Fibroblast of lung (primary cell): ENCODE data around the gene IL25. TPM values are rescaled to one million over a fixed set of nuclear protein-coding genes. Genes with fewer than 3 reads are reported as not detected.
"Not testable (repeated sequence)": the region's sequence is repeated elsewhere in the genome, so short reads cannot be mapped to it uniquely, and the experiment has no call there.

Source experiments
- DNase-seq, 2 donors: peaks; one replicate each; pipeline versions ENCODE4 v3.0.0 to v3.0.0-alpha.2; 2010; ENCODE audit warnings: low read depth in 2 of 2
- H2AFZ ChIP-seq: 2 replicates; pipeline ENCODE4 v1.5.1; 2012; ENCODE audit warnings: low read length, control low read depth, inconsistent platforms
- H3K27ac ChIP-seq: 2 replicates; pipeline ENCODE4 v1.5.1; 2011; ENCODE audit warnings: low read length, control low read depth; ENCODE audit not compliant: insufficient read depth
- H3K27me3 ChIP-seq: 2 replicates; pipeline ENCODE4 v1.5.1; 2011; ENCODE audit warnings: mild to moderate bottlenecking, low read length; ENCODE audit not compliant: control insufficient read depth, insufficient read depth
- H3K36me3 ChIP-seq: 2 replicates; pipeline ENCODE4 v1.5.1; 2011; ENCODE audit warnings: low read length; ENCODE audit not compliant: control insufficient read depth, insufficient read depth
- H3K4me1 ChIP-seq: 2 replicates; pipeline ENCODE4 v1.5.1; 2011; ENCODE audit warnings: low read length; ENCODE audit not compliant: control insufficient read depth, insufficient read depth; ENCODE audit errors: extremely low read depth
- H3K4me2 ChIP-seq: 2 replicates; pipeline ENCODE4 v1.5.1; 2011; ENCODE audit warnings: low read length, control low read depth; ENCODE audit not compliant: insufficient read depth; ENCODE audit errors: extremely low read depth
- H3K4me3 ChIP-seq, 4 experiments: fragments of 200-600 bp in 1 of 4; sonication (generic) in 1 of 4; replicated peaks in 1 of 4; 2 replicates each; pipeline ENCODE4 v1.5.1; 2011 to 2016; ENCODE audit warnings: low read length in 4 of 4, low read depth in 3 of 4, mild to moderate bottlenecking in 3 of 4, control low read depth in 2 of 4, inconsistent platforms in 1 of 4, mixed read lengths in 1 of 4; ENCODE audit not compliant: insufficient read depth in 1 of 4; ENCODE audit errors: control extremely low read depth in 1 of 4
- H3K79me2 ChIP-seq: 2 replicates; pipeline ENCODE4 v1.5.1; 2012; ENCODE audit warnings: mild to moderate bottlenecking, low read length, inconsistent platforms; ENCODE audit not compliant: control insufficient read depth, insufficient read depth
- H3K9ac ChIP-seq: 2 replicates; pipeline ENCODE4 v1.5.1; 2011; ENCODE audit warnings: mild to moderate bottlenecking, low read length, control low read depth; ENCODE audit not compliant: insufficient read depth
- H3K9me3 ChIP-seq: 2 replicates; pipeline ENCODE4 v1.5.1; 2012; ENCODE audit warnings: low read depth, low read length; ENCODE audit not compliant: control insufficient read depth, insufficient read depth
- H4K20me1 ChIP-seq: 2 replicates; pipeline ENCODE4 v1.5.1; 2011; ENCODE audit warnings: low read length; ENCODE audit not compliant: control insufficient read depth, insufficient read depth; ENCODE audit errors: extremely low read depth
- EZH2 ChIP-seq: IDR thresholded peaks from 2 replicates; pipeline ENCODE4 v1.5.1; 2012; ENCODE audit warnings: low read length, control low read depth, mild to moderate bottlenecking; ENCODE audit errors: missing control alignments
- polyA plus RNA-seq, 2 donors: library from polyadenylated mRNA; depleted of rRNA in 1 of 2; stranded (reverse) in 1 of 2; unstranded in 1 of 2; fragments of >200 nt; gene quantifications; 2 replicates each; pipeline ENCODE4 v1.2.1, GENCODE V29; 2011 to 2012; ENCODE audit warnings: missing spikeins in 1 of 2
- total RNA-seq: library from RNA; depleted of rRNA; stranded (reverse); fragments of >200 nt; gene quantifications from 2 replicates; pipeline ENCODE4 v1.2.1, GENCODE V29; 2014
- TF ChIP-seq, protein P1 (sequence below), 2 donors: IDR thresholded peaks in 1 of 2; conservative IDR thresholded peaks in 1 of 2; 1 replicate in 1 of 2; 2 replicates in 1 of 2; pipeline ENCODE4 v1.5.1; 2011 to 2012; ENCODE audit warnings: low read length in 2 of 2, control low read depth in 1 of 2, inconsistent platforms in 1 of 2, low read depth in 1 of 2, mild to moderate bottlenecking in 1 of 2

Gene IL25
- total and polyA plus RNA-seq, 2 donors (not counting 1 experiment from before 2014, with no cell fraction given): not detected

DNA sequence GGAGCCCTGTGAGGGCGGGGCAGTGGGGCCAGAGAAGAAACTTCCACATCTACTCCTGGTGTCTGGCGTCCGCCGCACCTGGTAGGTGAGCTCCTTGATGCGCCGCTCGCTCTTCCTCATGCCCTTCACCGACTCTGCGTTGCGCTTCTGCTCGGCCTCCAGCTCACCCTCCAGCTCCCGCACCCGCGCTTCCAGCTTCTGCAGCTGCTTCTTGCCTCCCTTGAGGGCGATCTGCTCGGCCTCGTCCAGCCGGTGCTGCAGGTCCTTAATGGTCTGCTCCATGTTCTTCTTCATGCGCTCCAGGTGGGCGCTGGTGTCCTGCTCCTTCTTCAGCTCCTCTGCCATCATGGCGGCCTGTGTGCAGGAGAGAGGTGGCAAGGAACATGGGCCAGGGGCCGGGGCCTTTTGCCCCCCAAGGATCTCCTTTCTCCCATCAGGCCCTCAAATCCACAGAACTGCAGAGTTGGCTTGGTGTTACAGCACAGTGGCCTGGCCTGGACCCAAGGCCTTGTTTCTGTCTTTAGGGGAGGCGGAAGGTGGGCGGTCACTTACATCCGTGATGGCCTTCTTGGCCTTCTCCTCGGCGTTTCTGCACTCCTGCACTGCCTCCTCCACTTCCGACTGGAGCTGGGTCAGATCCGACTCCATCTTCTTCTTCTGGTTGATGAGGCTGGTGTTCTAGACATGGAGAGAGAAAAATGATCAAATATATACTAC lies 11.9 kb downstream of the IL25 start:
- TF ChIP-seq, protein P1, sequence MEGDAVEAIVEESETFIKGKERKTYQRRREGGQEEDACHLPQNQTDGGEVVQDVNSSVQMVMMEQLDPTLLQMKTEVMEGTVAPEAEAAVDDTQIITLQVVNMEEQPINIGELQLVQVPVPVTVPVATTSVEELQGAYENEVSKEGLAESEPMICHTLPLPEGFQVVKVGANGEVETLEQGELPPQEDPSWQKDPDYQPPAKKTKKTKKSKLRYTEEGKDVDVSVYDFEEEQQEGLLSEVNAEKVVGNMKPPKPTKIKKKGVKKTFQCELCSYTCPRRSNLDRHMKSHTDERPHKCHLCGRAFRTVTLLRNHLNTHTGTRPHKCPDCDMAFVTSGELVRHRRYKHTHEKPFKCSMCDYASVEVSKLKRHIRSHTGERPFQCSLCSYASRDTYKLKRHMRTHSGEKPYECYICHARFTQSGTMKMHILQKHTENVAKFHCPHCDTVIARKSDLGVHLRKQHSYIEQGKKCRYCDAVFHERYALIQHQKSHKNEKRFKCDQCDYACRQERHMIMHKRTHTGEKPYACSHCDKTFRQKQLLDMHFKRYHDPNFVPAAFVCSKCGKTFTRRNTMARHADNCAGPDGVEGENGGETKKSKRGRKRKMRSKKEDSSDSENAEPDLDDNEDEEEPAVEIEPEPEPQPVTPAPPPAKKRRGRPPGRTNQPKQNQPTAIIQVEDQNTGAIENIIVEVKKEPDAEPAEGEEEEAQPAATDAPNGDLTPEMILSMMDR (conservative IDR thresholded peaks at IDR 0.05 in 1 of 2, IDR thresholded peaks at IDR 0.05 in 1 of 2; ENCODE audit: low read depth in 1 of 2, low read length in 2 of 2): no peak

DNA sequence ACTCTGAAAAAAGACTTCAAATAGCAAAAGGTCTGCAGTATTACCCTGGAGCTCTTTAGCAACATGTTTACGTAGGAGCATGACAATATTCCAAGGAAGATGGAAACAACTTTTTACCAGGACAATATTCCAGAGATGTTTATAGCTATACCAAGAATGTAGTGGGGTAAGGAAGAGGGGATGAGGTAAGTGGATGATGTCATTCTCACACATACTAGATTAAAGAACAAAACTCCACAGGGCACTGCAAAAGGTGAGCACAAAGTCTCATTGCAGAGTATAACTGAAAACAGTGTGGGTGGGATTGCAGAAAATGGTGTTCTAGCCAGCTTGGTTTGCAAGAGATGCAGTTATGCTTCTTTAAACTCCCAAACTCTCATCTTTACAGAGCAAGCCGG lies 12.6 kb downstream of the IL25 start:
- H3K79me2 ChIP-seq: no peaks in the 10 kb centered on the region
- no peak overlapping the region for H3K27ac ChIP-seq
- no peaks in the 10 kb centered on the region for H4K20me1 ChIP-seq
- H3K27me3 ChIP-seq: no peaks in the 10 kb centered on the region
- no peak overlapping the region for H3K4me2 ChIP-seq
- no peaks in the 10 kb centered on the region for H3K36me3 ChIP-seq
- DNase-seq: no peak
- no peaks in the 10 kb centered on the region for H3K4me1 ChIP-seq
- TF ChIP-seq, protein P1 (conservative IDR thresholded peaks at IDR 0.05 in 1 of 2, IDR thresholded peaks at IDR 0.05 in 1 of 2; ENCODE audit: low read depth in 1 of 2, low read length in 2 of 2): no peak
- no peak for TF ChIP-seq EZH2
- no peak overlapping the region for H3K9ac ChIP-seq
- H2AFZ ChIP-seq: no peak overlapping the region
- H3K4me3 ChIP-seq: no peak overlapping the region
- H3K9me3 ChIP-seq: no peaks in the 10 kb centered on the region

More for the DNA sequence above, 11.9 kb downstream of the IL25 start:
- no peak overlapping the region for H3K9ac ChIP-seq
- DNase-seq: no peak
- no peaks in the 10 kb centered on the region for H3K4me1 ChIP-seq
- H2AFZ ChIP-seq: no peak overlapping the region
- no peaks in the 10 kb centered on the region for H3K79me2 ChIP-seq
- H3K27ac ChIP-seq: no peak overlapping the region
- no peaks in the 10 kb centered on the region for H4K20me1 ChIP-seq
- no peaks in the 10 kb centered on the region for H3K9me3 ChIP-seq
- H3K4me2 ChIP-seq: no peak overlapping the region
- no peaks in the 10 kb centered on the region for H3K36me3 ChIP-seq
- H3K27me3 ChIP-seq: no peaks in the 10 kb centered on the region
- H3K4me3 ChIP-seq: no peak overlapping the region

GRCh38 chr14:23385642-23386265 lies 13.1 kb downstream of the IL25 start:
- Histone ChIP-seq H3K27me3 (no peaks in the 10 kb centered on the region), H2AFZ (no peak overlapping the region), H3K36me3 (no peaks in the 10 kb centered on the region), H3K4me2 (no peak overlapping the region), H3K27ac (no peak overlapping the region), H3K4me1 (no peaks in the 10 kb centered on the region), H4K20me1 (no peaks in the 10 kb centered on the region), H3K4me3 (no peak overlapping the region), H3K79me2 (no peaks in the 10 kb centered on the region), H3K9me3 (no peaks in the 10 kb centered on the region), H3K9ac (no peak overlapping the region)
- no peak for DNase-seq
- TF ChIP-seq, protein P1 (conservative IDR thresholded peaks at IDR 0.05 in 1 of 2, IDR thresholded peaks at IDR 0.05 in 1 of 2; ENCODE audit: low read depth in 1 of 2, low read length in 2 of 2): no peak
- no peak for TF ChIP-seq EZH2

DNA sequence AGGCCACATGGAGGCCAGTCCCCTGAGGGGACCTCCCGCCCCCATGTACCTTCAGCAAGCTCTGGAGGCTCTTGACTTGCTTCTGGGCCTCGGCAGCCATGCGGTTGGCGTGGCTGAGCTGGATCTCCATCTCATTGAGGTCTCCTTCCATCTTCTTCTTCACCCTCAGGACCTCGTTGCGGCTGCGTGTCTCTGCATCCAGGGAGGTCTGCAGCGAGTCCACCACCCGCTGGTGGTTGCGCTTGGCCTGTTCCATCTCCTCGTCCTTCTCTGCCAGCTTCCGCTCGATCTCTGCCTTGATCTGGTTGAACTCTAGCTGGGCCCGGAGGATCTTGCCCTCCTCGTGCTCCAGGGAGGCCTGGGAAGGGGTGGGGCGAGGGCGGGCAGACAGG lies 13.7 kb downstream of the IL25 start:
- not testable (repeated sequence) for H3K79me2 ChIP-seq, H3K27me3 ChIP-seq, H3K36me3 ChIP-seq, H3K4me3 ChIP-seq, H2AFZ ChIP-seq, DNase-seq, H3K4me2 ChIP-seq, H3K9me3 ChIP-seq, H3K27ac ChIP-seq, H4K20me1 ChIP-seq, H3K9ac ChIP-seq, H3K4me1 ChIP-seq
